ENCODE data around the gene SOX5.
"Not testable (repeated sequence)": the region's sequence is repeated elsewhere in the genome, so short reads cannot be mapped to it uniquely, and the experiment has no call there.

SOX5 gene

DNA sequence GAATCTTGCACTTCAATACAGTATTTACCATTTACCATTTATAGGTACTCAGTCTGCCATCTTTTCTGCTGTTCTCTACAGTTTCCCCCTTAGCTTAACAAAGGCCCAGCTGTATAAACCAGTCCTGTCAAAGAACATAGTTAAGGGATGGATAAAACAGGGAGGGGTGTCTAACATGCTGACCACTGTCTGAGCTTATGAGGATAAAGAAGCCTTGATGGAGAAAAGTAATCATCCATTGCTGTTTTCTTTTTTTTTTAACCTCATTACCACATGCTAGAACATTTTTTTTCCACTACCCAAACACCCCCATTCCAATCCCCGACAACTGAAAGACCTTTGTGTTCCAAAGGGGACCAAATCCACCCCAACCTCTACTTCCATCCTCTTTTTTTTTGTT, 39.9 kb downstream of the SOX5 start:
- DNase-seq (ENCODE audit: low read depth), result no peak

DNA sequence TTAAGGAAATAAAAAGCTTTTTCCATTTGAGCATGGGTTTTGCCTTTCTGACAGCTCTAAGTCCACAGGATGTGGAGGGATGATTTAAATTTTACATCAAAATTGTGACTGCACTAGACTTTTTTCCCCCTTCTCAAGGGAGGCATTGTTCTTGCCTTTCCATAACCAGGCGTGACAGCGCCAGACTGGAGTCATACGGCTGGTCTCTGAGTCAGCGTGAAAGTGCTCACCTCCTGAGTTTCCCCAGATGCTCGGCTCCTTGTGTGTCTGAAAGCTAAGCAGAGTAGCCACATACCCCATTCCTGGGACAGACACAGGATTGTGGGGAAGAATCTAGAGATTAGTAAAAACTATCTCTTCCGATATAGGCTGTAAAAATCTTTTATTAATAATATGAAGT, 43.1 kb downstream of the SOX5 start:
- no peak for DNase-seq (ENCODE audit: low read depth)

- DNase-seq (ENCODE audit: low read depth), result no peak
Observed at GRCh38 chr12:23899434-23899833, 50.0 kb downstream of the SOX5 start.

DNA sequence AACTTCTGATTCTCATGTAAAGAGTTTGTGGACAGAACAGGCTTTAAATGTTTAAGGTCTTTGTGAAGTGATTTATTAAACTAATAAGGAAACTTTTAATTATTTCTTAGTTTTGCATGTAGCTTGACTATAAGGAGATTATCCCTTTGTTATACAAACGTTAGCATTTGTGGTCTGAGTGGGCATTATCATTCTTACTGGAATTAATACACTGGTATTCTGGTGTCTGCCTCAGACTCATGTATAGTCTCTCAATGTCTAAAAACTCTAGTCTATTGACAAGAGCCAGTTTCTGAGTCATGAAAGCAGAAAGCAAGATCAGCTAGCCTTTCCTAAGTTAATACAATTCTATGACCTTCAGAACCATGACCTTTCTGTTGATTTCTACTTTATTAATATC, 51.3 kb downstream of the SOX5 start:
- no peak for DNase-seq (ENCODE audit: low read depth)

DNA sequence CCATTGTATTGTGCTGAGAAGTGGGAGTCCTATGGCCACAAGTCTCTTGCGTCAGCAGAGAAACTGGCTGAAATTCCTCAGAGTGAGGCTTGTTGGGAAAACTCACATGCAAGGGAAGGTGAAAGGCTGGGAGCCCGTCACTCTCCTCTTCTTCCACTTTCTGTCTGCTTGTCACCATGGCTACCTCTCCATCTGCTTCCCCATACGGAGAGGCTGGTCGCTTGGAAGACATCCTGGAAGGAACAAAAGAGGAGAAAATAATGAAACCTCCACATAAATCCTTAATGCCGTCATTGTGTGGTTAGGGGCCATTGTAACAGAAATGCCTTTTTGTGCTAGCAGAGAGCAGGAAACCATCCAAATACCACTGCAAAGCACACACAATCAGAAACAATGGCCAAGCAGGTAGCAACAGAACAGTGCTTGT, 53.7 kb downstream of the SOX5 start:
- DNase-seq (ENCODE audit: low read depth), result no peak

GRCh38 chr12:23893611-23894010, 55.9 kb downstream of the SOX5 start:
- no peak for DNase-seq (ENCODE audit: low read depth)

GRCh38 chr12:23891115-23891514, 58.4 kb downstream of the SOX5 start:
- no peak for DNase-seq (ENCODE audit: low read depth)

- DNase-seq (ENCODE audit: low read depth), result no peak
Observed at GRCh38 chr12:23889069-23889440, 60.4 kb downstream of the SOX5 start.

- DNase-seq (ENCODE audit: low read depth), result no peak
Observed at GRCh38 chr12:23888396-23889068, 60.9 kb downstream of the SOX5 start.

DNA sequence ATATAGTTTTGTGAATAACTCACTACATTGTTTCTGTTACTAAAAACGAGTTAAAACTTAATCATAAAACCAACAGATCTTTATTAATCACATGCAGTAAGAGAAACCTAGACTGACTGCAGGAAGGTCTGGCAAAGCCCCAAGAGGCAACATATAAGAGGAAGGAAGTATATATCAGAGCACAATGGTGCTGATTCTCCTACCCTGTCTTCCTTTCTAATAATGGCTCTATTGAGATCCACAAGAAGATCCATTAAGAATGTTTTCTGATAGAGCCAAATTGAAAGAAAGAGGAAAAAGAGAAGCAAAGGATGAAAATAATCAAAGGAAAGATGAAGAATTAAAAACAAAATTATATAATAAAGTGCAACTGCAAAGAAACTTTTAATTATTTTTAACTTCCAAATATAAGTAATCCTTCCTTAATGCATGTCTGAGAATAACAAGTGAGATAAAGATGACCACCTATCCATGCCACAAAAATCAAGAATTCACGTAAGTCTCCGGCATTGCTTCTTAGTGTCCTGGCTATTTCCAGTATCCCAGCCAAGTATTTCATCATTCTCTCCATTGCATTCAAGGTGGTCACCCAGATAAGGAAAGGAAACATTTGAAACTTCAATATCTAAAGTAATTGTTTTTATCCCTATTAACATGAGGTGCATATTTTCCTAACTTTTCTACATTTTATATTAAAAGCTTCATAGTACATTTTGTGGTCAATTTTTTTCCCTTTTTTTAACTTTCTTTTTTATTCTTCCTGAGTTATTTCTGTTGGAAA, 62.2 kb downstream of the SOX5 start:
- no peak for DNase-seq (ENCODE audit: low read depth)

- no peak for DNase-seq (ENCODE audit: low read depth)
Observed at GRCh38 chr12:23885394-23885793, 64.1 kb downstream of the SOX5 start.

GRCh38 chr12:23884909-23885308, 64.6 kb downstream of the SOX5 start:
- no peak for DNase-seq (ENCODE audit: low read depth)

DNA sequence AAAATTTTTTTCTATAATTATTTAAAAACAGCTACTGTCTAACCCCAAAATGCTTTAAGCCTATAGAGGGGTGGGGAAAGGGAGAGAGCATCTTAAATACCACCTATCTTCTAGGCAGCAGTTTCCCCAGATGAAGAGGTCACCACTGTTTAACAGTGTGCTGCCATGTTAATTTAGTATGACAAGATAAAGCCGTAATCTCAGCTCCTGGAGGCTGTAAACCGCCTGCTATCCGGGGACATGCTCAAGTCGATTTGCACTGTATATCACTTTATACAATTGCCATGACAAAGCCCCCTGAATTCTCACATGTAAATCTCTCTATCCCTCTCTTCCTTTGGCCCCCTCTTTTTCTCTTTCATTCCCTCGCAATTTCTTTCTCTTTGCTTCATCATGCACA, 68.5 kb downstream of the SOX5 start:
- no peak for DNase-seq (ENCODE audit: low read depth)

DNA sequence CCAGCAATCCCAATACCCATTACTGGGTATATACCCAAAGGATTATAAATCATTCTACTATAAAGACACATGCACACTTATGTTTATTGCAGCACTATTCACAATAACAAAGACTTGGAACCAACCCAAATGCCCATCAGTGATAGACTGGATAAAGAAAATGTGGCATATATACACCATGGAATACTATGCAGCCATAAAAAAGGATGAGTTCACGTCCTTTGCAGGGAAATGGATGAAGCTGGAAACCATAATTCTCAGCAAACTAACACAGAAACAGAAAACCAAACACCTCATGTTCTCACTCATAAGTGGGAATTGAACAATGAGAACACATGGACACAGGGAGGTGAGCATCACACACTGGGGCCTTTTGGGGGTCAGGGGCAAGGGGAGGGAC, 72.9 kb downstream of the SOX5 start:
- DNase-seq (ENCODE audit: low read depth), result not testable (repeated sequence)

GRCh38 chr12:23867794-23868193, 81.7 kb downstream of the SOX5 start:
- no peak for DNase-seq (ENCODE audit: low read depth)

- DNase-seq (ENCODE audit: low read depth), result no peak
Observed at GRCh38 chr12:23862701-23863100, 86.8 kb downstream of the SOX5 start.

GRCh38 chr12:23860019-23860418, 89.5 kb downstream of the SOX5 start:
- DNase-seq (ENCODE audit: low read depth), result no peak

- DNase-seq (ENCODE audit: low read depth), result no peak
Observed at GRCh38 chr12:23857178-23857577, 92.3 kb downstream of the SOX5 start.

- DNase-seq (ENCODE audit: low read depth), result no peak
Observed at GRCh38 chr12:23855813-23856212, 93.7 kb downstream of the SOX5 start.

GRCh38 chr12:23854598-23854997, 94.9 kb downstream of the SOX5 start:
- no peak for DNase-seq (ENCODE audit: low read depth)

DNA sequence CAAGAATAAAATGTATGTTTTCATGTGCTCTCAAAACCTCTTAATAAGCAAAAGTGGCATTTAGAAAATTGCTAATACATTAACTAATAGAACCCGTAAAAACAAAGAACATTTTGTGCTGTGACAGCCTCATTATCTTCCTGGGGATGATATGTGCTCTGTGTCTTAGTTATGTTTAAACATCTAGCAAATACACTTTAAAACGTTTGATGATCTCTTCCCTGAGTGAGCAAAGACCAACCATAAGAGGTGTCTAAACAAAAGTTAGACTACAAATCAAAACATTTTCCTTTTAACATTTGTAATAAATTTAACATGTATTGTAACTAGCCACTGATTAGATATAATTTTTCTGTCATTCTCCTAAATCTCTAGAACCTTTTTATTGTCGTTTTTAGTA, 95.8 kb downstream of the SOX5 start:
- DNase-seq (ENCODE audit: low read depth), result no peak

- DNase-seq (ENCODE audit: low read depth), result no peak
Observed at GRCh38 chr12:23851602-23852001, 97.9 kb downstream of the SOX5 start.

DNA sequence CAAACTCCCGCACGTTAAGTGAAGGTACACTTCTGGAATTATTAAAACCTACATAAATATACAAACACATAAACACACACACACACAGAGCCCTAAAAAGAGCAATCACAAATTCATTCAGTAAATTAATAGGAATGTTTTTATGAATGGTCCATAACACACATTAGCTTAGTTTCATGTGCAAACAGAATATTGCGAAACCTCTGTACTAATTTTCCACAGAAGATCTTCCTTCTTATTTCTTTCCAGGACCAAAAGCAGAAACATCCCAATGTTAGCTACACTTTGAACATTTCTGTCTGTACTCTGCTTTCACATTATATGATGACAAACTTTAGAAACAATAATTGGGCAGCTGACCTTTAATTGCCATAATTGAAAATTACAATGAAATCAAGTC, 101.6 kb downstream of the SOX5 start:
- no peak for DNase-seq (ENCODE audit: low read depth)

GRCh38 chr12:23843958-23844357, 105.5 kb downstream of the SOX5 start:
- DNase-seq (ENCODE audit: low read depth), result no peak

All from stromal cell of bone marrow (primary cell).